CD4-positive, alpha-beta T cell (primary cell): ENCODE measurements around the gene A1BG. TPM values are rescaled to one million over a fixed set of nuclear protein-coding genes. Genes with fewer than 3 reads are reported as not detected.
A peak's percentile ranks its signal among the peaks of the same experiment; 100 is the strongest.

ENCODE experiments used
- ATAC-seq: fragments of 200-7000 bp; cut with Tn5 transposase; one replicate; pipeline ENCODE4 v1.10.0; 2022; ENCODE audit warnings: mild to moderate bottlenecking; ENCODE audit not compliant: poor library complexity
- CTCF ChIA-PET: fragments of 350-600 bp; sonication (Branson Sonifier 250); formaldehyde crosslinking; loops from one replicate; lab custom pipeline; 2021; ENCODE audit warnings: antibody characterized with exemption, inconsistent platforms; lab: Charles Lee
- POLR2A ChIA-PET: fragments of 350-600 bp; sonication (Branson Sonifier 250); formaldehyde crosslinking; loops from one replicate; lab custom pipeline; 2021; ENCODE audit warnings: antibody characterized with exemption, inconsistent platforms; lab: Charles Lee
- DNase-seq, 14 experiments: peaks; one replicate each; pipeline ENCODE4 v3.0.0-alpha.2; 2013 to 2020; ENCODE audit warnings: mixed read lengths in 2 of 14
- H3K27ac ChIP-seq, 2 donors: one replicate each; pipeline versions ENCODE4 v1.5.1 to v1.7.0; 2013; ENCODE audit warnings: low read length in 2 of 2, low read depth in 1 of 2, mild to moderate bottlenecking in 1 of 2
- H3K27me3 ChIP-seq, 2 experiments: 1 replicate in 1 of 2; 2 replicates in 1 of 2; pipeline versions ENCODE4 v1.6.1 to v1.7.0; 2013; ENCODE audit warnings: low read length in 2 of 2, control low read depth in 1 of 2, mild to moderate bottlenecking in 1 of 2, moderate library complexity in 1 of 2; ENCODE audit not compliant: insufficient read depth in 2 of 2, control insufficient read depth in 1 of 2
- H3K36me3 ChIP-seq: one replicate; pipeline ENCODE4 v1.6.1; 2013; ENCODE audit warnings: low read length, control low read depth; ENCODE audit not compliant: insufficient read depth
- H3K4me1 ChIP-seq: one replicate; pipeline ENCODE4 v1.6.1; 2013; ENCODE audit warnings: low read length, control low read depth; ENCODE audit not compliant: insufficient read depth
- H3K4me3 ChIP-seq: one replicate; pipeline ENCODE4 v1.5.1; 2013; ENCODE audit warnings: mild to moderate bottlenecking, low read length, moderate library complexity
- H3K9me3 ChIP-seq, 2 experiments: 1 replicate in 1 of 2; 2 replicates in 1 of 2; pipeline versions ENCODE4 v1.6.1 to v1.7.0; 2013; ENCODE audit warnings: low read length in 2 of 2, mild to moderate bottlenecking in 2 of 2, control low read depth in 1 of 2, moderate library complexity in 1 of 2; ENCODE audit not compliant: control insufficient read depth in 1 of 2, insufficient read depth in 1 of 2
- H3K27ac Mint-ChIP-seq: one replicate; pipeline ENCODE4 v1.8.0; 2020; ENCODE audit warnings: mixed read lengths
- H3K27me3 Mint-ChIP-seq: one replicate; pipeline ENCODE4 v1.8.0; 2021; ENCODE audit warnings: mixed read lengths
- H3K36me3 Mint-ChIP-seq: one replicate; pipeline ENCODE4 v1.8.0; 2021; ENCODE audit warnings: low read depth, mixed read lengths
- H3K4me1 Mint-ChIP-seq: one replicate; pipeline ENCODE4 v1.8.0; 2021; ENCODE audit warnings: low read depth, mixed read lengths
- H3K4me3 Mint-ChIP-seq: one replicate; pipeline ENCODE4 v1.8.0; 2020; ENCODE audit warnings: mild to moderate bottlenecking, mixed read lengths
- H3K9me3 Mint-ChIP-seq: one replicate; pipeline ENCODE4 v1.8.0; 2020; ENCODE audit warnings: mixed read lengths
- CTCF ChIP-seq: fragments of 200-600 bp; IDR thresholded peaks from one replicate; pipeline ENCODE4 v1.8.0; 2022; ENCODE audit warnings: antibody characterized with exemption, mild to moderate bottlenecking
- intact Hi-C, 2 experiments: fragments of 100-400 bp; cut with DNase I in 1 of 2; cut with micrococcal nuclease in 1 of 2; formaldehyde crosslinking; loops; one replicate each; pipeline versions ENCODE4 v1.15.1 to v1.9.0; 2023 to 2025; cut with DNase I, micrococcal nuclease
- total RNA-seq, 174 experiments: library from RNA in 2 of 174; stranded (reverse) in 2 of 174; gene quantifications; one replicate each; pipeline ENCODE4 v1.2.3 and lab custom pipeline; 2021 to 2026

A1BG gene
- total RNA-seq, 2 experiments from 2014 or later, result 7.6 to 8.4 TPM

- Mint-ChIP-seq H3K9me3 (no peaks in the 10 kb centered on the region), H3K27ac (no peak overlapping the region), H3K4me1 (peaks cover 11% of the 10 kb centered on the region), H3K4me3 (no peak overlapping the region), H3K36me3 (no peaks in the 10 kb centered on the region), H3K27me3 (no peaks in the 10 kb centered on the region)
- ChIA-PET POLR2A (interaction anchor here (0.7 to 2.5 kb wide), 6 partner anchors 10 to 187 kb away, joined by 4 to 22 read pairs (median 5); partner anchors contain the start of genes ERVK3-1, TRIM28, ZNF274 and ZNF584), CTCF (interaction anchor here (0.8 kb wide), 1 partner anchor 10 kb away, joined by 3 read pairs; no protein-coding TSS in a partner anchor)
- Histone ChIP-seq H3K9me3 (peaks cover 0 to 19% of the 10 kb centered on the region in 2 experiments), H3K27ac (no peak overlapping the region), H3K4me1 (peaks cover 35% of the 10 kb centered on the region), H3K36me3 (no peaks in the 10 kb centered on the region), H3K27me3 (no peaks in the 10 kb centered on the region), H3K4me3 (peak overlapping the region; percentile 41)
- ATAC-seq (no peak), DNase-seq (no peak)
- intact Hi-C loops, result no loop called here
- no peak for TF ChIP-seq CTCF
These were observed 3.6 kb upstream of the A1BG start for GRCh38 chr19:58356766-58357480.

- H3K27ac ChIP-seq, result no peak overlapping the region
- CTCF ChIA-PET, result interaction anchor here (0.8 kb wide), 1 partner anchor 9 kb away, joined by 3 read pairs; no protein-coding TSS in a partner anchor
- Mint-ChIP-seq H3K9me3 (no peaks in the 10 kb centered on the region), H3K27me3 (no peaks in the 10 kb centered on the region), H3K4me1 (peaks cover 8% of the 10 kb centered on the region), H3K4me3 (peak overlapping the region; percentile 51), H3K27ac (no peak overlapping the region), H3K36me3 (no peaks in the 10 kb centered on the region)
- peaks cover 0 to 22% of the 10 kb centered on the region in 2 experiments for H3K9me3 ChIP-seq
- TF ChIP-seq CTCF, result no peak
- peak; percentile 76 for ATAC-seq
- intact Hi-C loops, result no loop called here
- H3K4me3 ChIP-seq, result peak overlapping the region; percentile 41
- DNase-seq, result peak in 13 of 14 experiments; percentile 15 to 72 (median 35)
- peaks cover 31% of the 10 kb centered on the region for H3K4me1 ChIP-seq
- H3K36me3 ChIP-seq, result no peaks in the 10 kb centered on the region
- H3K27me3 ChIP-seq, result peaks cover 0 to 2% of the 10 kb centered on the region in 2 experiments
- POLR2A ChIA-PET, result interaction anchor here (0.7 to 2.5 kb wide), 6 partner anchors 9 to 188 kb away, joined by 4 to 22 read pairs (median 5); partner anchors contain the start of genes ERVK3-1, TRIM28, ZNF274 and ZNF584
These were observed 2.8 kb upstream of the A1BG start for GRCh38 chr19:58355908-58356765.

- H3K27me3 Mint-ChIP-seq, result no peaks in the 10 kb centered on the region
- Histone ChIP-seq H3K4me1 (peaks cover 31% of the 10 kb centered on the region), H3K9me3 (peaks cover 0 to 28% of the 10 kb centered on the region in 2 experiments), H3K27me3 (peaks cover 0 to 2% of the 10 kb centered on the region in 2 experiments), H3K27ac (no peak overlapping the region), H3K36me3 (no peaks in the 10 kb centered on the region), H3K4me3 (no peak overlapping the region)
- POLR2A ChIA-PET, result interaction anchor here (1.1 to 2.5 kb wide), 2 partner anchors 8 to 9 kb away, joined by 4 to 22 read pairs; partner anchors contain the start of gene ZNF497
- H3K9me3 Mint-ChIP-seq, result no peaks in the 10 kb centered on the region
- no peaks in the 10 kb centered on the region for H3K36me3 Mint-ChIP-seq
- H3K4me1 Mint-ChIP-seq, result peaks cover 8% of the 10 kb centered on the region
- peak overlapping the region; percentile 62 for H3K4me3 Mint-ChIP-seq
- no peak for TF ChIP-seq CTCF
- ATAC-seq (no peak), DNase-seq (no peak)
- H3K27ac Mint-ChIP-seq, result no peak overlapping the region
- CTCF ChIA-PET, result no interaction called here
- intact Hi-C loops, result no loop called here
These were observed 2.0 kb upstream of the A1BG start for GRCh38 chr19:58355215-58355796.
